ENCODE measurements around the gene ACHE.
"Not testable (repeated sequence)": the region's sequence is repeated elsewhere in the genome, so short reads cannot be mapped to it uniquely, and the experiment has no call there.

ACHE gene

GRCh38 chr7:100860702-100861615, 34.7 kb downstream of the ACHE start:
- DNase-seq: no peak

DNA sequence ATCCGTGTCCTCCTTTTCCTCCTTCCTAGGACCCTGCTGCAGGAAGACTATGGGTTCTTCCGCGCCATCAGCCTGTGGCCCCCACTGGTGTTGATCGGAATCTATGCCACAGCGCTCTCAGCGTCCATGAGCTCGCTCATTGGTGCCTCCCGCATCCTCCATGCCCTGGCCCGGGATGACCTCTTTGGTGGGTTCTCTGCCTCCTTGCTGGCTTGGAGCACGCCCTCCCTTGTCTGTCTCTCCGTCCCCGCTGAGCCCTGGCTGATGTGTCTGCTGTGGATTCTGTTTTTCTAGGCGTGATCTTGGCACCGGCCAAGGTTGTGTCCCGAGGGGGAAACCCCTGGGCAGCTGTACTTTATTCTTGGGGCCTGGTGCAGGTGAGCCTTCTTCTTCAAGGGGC, 35.8 kb downstream of the ACHE start:
- no peak for DNase-seq

DNA sequence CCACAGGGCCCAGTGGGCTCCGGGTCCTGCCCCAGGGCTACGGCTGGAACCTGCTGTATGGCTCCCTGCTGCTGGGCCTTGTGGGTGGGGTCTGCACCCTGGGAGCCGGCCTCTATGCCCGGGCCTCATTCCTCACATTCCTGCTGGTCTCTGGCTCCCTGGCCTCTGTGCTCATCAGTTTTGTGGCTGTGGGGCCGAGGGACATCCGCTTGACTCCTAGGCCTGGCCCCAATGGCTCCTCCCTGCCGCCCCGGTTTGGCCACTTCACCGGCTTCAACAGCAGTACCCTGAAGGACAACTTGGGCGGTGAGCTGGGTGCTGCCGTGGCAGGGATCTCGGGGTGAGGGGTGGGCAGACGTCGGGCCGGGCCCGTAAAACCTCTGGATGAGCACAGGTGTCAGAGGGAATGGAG, 38.8 kb downstream of the ACHE start:
- DNase-seq: no peak

DNA sequence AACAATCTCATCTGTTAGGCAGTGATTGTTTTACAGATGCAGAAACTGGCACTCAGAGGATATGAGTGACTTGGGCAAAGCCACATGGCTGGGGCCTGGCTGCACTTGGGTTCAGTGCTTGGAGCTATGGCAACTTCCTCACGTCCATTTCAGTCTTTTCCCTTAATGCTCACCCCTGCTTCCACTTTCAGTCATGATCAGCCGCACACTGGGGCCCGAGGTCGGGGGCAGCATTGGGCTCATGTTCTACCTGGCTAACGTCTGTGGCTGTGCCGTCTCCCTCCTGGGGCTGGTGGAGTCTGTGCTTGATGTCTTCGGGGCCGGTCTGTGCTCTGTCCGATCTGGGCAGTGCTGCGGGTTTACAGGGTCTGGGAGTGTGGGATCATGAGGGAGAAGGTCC, 40.2 kb downstream of the ACHE start:
- no peak for DNase-seq

- DNase-seq: not testable (repeated sequence)
These were observed 40.8 kb downstream of the ACHE start for GRCh38 chr7:100854899-100855298.

GRCh38 chr7:100854146-100854895, 41.4 kb downstream of the ACHE start:
- DNase-seq: no peak

DNA sequence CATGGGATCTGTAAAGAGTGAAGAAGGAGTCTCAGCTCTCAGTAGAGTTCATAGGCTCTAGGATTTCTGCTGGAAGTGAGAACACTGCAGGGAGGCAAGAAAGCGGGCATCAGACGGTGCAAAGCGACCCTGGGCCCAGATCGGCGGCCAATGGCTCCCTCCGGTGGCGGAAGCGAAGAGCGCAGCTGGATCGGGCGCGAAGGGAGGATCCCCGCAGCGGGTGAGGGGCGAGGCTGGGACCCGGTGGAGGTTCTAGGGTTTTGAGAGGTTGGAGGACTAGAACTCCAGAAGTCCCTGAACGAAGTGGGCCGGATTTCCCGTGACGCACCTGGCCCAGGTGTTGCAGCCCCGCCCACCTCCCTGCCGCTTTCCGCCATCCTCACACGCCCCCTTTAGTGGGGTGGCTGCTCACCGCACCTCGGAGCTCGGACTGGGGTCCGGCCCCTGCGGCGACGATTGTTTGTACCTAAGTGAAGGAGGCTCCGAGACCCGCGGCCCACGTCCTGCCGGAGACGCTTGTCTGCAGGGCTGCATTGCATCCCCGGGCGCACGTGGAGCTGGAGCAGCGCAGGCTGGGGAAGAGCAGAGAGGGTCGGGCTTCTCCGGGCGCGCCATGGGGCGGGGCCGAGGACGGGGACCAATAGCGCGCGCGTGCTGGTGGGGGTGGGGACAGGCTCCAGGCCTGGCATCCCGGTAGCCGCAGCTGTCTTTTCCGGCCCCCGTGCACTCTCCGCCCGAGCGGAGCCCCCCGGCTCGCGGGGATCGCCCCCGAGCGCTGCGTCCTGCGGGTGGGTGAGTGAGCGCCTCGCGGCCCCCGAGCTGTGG, 43.4 kb downstream of the ACHE start, which contains the start of gene SLC12A9:
Gene SLC12A9, plus strand, starts transcription at position 666 of the 825 bp plus-strand sequence. CDS start 1,485 bp downstream, outside the sequence.
- peak; percentile 86 for DNase-seq

GRCh38 chr7:100847360-100847759, 48.3 kb downstream of the ACHE start:
- DNase-seq: no peak

GRCh38 chr7:100840470-100841100, 55.1 kb downstream of the ACHE start:
- no peak for DNase-seq
